ENCODE data around the gene NOTCH3.

NOTCH3 gene

DNA sequence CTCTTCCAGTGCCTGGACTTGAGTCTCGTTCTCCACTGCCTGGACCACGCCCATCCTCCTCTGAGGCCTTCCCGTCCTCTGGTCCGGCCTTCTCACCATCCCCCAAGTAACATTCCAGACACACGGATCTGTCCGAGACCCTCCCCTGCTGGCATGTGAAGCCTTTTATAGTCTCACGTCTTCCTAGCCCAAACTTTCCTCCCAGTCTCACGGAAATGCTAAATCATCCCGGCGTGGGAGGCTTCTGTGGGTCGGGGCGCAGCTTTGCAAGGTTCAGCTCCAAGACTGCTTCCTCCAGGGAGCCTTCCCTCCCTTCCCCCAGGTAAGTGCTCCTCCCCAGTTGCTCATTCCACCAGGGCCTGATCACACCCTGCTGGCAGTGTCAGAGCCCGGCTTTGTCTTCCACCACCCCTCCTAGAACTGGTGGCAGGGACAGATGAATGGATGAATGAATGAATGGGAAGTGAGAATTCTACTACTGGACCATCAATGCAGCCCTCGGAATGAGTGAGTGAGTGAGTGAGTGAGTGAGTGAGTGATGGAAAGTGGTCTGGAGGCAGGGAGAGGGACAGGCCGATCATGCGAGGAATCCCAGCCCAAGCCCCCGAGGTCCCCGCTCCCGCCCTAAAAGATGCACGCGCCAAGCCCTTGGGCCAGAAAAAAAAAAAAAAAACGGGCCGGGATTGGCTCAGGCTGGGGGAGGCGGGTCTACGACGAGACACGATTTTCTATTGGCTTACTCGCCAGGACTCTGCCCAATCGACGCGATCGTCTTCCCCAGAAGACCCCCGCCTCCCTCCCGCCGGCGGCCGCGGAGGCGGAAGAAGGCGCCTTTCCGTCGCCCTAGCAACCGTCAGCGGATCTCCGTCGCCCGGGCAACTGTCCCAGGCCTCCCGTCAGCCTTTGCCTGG lies 22.2 kb upstream of the NOTCH3 start:
- DNase-seq (ENCODE audit: low read depth) = peak; percentile 95
- no peak for TF ChIP-seq CTCF (IDR thresholded peaks at IDR 0.05; ENCODE audit: insufficient read depth, low read depth, low read length, missing control alignments)
- peak overlapping the region; percentile 60 for H3K4me3 ChIP-seq (ENCODE audit: low read depth, low read length)

DNA sequence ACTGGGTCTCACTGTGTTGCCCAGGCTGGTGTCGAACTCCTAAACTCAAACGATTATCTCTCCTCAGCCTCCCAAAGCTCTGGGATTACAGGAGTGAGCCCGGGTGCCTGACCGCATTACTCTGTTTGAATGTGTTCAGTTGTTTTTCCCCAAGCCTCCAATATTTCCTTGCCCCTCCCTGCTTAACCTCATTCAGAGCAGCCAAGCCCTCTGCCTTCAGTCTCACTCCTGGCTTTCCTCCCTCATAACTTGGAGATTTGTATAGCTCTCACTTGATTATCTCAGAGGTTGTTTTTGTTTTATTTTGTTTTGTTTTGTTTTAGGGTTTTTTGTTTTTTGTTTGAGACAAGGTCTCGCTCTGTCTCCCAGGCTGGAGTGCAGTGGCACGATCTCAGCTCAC lies 20.0 kb upstream of the NOTCH3 start:
- no peak for DNase-seq (ENCODE audit: low read depth)
- no peak for TF ChIP-seq CTCF (IDR thresholded peaks at IDR 0.05; ENCODE audit: insufficient read depth, low read depth, low read length, missing control alignments)

GRCh38 chr19:15218501-15218900 lies 17.7 kb upstream of the NOTCH3 start:
- TF ChIP-seq CTCF (IDR thresholded peaks at IDR 0.05; ENCODE audit: insufficient read depth, low read depth, low read length, missing control alignments) = no peak
- H3K4me3 ChIP-seq (ENCODE audit: low read depth, low read length) = no peak overlapping the region
- no peak for DNase-seq (ENCODE audit: low read depth)

More for the DNA sequence above, 20.0 kb upstream of the NOTCH3 start:
- H3K4me3 ChIP-seq (ENCODE audit: low read depth, low read length) = no peak overlapping the region

GRCh38 chr19:15216363-15216762 lies 15.6 kb upstream of the NOTCH3 start:
- no peak for DNase-seq (ENCODE audit: low read depth)
- H3K4me3 ChIP-seq (ENCODE audit: low read depth, low read length) = no peak overlapping the region
- no peak for TF ChIP-seq CTCF (IDR thresholded peaks at IDR 0.05; ENCODE audit: insufficient read depth, low read depth, low read length, missing control alignments)

DNA sequence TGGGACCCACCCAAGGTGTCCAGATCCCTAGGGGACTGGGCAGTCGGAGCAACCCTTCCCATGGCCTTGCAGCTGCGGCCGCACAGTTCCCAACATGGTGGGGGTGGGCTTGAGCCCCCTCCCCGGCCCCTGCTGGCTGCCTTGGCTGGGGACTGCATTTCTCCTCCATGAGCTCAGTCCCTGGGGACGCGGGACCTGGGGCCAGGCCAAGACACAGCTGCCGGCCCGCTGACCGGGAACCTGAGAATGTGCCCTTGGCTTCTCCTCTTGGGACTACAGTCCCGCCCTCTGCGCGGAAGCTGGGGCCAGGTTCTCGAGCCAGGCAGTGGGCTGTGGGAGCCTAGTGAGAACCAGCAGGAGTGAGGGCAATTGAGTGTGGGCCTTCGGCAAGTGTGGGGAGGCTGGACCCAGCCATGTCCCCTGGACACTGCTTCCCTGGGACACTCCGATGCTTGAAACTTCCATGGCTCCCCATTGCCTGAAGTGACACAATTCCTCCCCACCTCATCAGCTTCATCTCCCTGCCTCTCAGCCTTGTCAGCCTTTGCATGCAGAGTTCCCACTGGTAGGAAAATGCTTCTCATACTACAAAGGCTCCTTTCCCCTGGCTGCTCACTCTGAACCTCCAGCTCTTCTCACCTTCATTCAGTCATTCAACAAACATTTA lies 13.1 kb upstream of the NOTCH3 start:
- no peak for TF ChIP-seq CTCF (IDR thresholded peaks at IDR 0.05; ENCODE audit: insufficient read depth, low read depth, low read length, missing control alignments)
- no peak for DNase-seq (ENCODE audit: low read depth)
- no peak overlapping the region for H3K4me3 ChIP-seq (ENCODE audit: low read depth, low read length)

GRCh38 chr19:15212711-15213110 lies 11.9 kb upstream of the NOTCH3 start:
- DNase-seq (ENCODE audit: low read depth) = no peak
- TF ChIP-seq CTCF (IDR thresholded peaks at IDR 0.05; ENCODE audit: insufficient read depth, low read depth, low read length, missing control alignments) = no peak
- H3K4me3 ChIP-seq (ENCODE audit: low read depth, low read length) = no peak overlapping the region

Data from GM12865 (cell line).